ENCODE data around the gene TMEM187.

DNA sequence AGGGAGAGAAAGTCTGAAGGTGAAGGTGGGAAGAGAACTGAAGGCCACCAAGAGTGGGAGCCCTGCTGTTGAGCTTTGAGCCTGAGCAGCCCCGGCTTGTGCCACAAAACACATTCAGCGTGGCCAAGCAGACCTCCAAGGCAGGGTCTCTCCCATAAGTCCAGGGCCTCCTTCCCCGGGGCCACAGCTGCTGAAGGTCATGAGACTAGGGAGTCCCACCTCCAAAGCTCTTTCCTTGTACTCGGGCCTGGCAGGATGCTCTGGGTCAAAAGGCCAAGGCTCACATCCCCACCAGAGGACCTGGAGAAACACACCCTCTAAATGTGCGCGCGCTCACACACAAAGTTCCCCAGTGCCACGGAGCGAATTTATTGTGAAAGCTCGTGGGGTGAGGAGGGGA, 43.0 kb upstream of the TMEM187 start:
- TF ChIP-seq SIN3A (IDR thresholded peaks at IDR 0.05; ENCODE audit: borderline replicate concordance, insufficient read depth, low read length) (no peak), POLR2AphosphoS5 (IDR thresholded peaks at IDR 0.05; ENCODE audit: low read depth, low read length) (no peak)
- TF ChIP-seq, protein P1, sequence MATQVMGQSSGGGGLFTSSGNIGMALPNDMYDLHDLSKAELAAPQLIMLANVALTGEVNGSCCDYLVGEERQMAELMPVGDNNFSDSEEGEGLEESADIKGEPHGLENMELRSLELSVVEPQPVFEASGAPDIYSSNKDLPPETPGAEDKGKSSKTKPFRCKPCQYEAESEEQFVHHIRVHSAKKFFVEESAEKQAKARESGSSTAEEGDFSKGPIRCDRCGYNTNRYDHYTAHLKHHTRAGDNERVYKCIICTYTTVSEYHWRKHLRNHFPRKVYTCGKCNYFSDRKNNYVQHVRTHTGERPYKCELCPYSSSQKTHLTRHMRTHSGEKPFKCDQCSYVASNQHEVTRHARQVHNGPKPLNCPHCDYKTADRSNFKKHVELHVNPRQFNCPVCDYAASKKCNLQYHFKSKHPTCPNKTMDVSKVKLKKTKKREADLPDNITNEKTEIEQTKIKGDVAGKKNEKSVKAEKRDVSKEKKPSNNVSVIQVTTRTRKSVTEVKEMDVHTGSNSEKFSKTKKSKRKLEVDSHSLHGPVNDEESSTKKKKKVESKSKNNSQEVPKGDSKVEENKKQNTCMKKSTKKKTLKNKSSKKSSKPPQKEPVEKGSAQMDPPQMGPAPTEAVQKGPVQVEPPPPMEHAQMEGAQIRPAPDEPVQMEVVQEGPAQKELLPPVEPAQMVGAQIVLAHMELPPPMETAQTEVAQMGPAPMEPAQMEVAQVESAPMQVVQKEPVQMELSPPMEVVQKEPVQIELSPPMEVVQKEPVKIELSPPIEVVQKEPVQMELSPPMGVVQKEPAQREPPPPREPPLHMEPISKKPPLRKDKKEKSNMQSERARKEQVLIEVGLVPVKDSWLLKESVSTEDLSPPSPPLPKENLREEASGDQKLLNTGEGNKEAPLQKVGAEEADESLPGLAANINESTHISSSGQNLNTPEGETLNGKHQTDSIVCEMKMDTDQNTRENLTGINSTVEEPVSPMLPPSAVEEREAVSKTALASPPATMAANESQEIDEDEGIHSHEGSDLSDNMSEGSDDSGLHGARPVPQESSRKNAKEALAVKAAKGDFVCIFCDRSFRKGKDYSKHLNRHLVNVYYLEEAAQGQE (IDR thresholded peaks at IDR 0.05; ENCODE audit: insufficient read depth in 1 of 2, low read depth in 2 of 2, low read length in 2 of 2) = no peak

Data from PFSK-1 (cell line).